HepG2 (cell line): ENCODE results near the gene SIGLEC6. TPM values are rescaled to one million over a fixed set of nuclear protein-coding genes. Genes with fewer than 3 reads are reported as not detected.
A peak's percentile ranks its signal among the peaks of the same experiment; 100 is the strongest.

Source experiments
- ATAC-seq: fragments of 200-7000 bp; cut with Tn5 transposase; 3 replicates; pipeline ENCODE4 v1.9.1; 2020; ENCODE audit warnings: mild to moderate bottlenecking, moderate library complexity
- BruUV-seq: library from RNA; stranded (reverse); fragments of 400-500 nt; replicated peaks from 2 replicates; lab custom pipeline; 2021; lab: Mats Ljungman, UMichigan
- CTCF ChIA-PET: fragments of 300-600 bp; formaldehyde crosslinking; extraction: SDS; loops from one replicate; lab custom pipeline; 2021; ENCODE audit warnings: low total read pairs, inconsistent platforms, low intra/inter-chr PET ratio; lab: Yijun Ruan, JAX
- POLR2A ChIA-PET: fragments of 350-600 bp; sonication (Branson Sonifier 250); formaldehyde crosslinking; loops from one replicate; lab custom pipeline; 2020; ENCODE audit warnings: antibody characterized with exemption, inconsistent platforms; lab: Yijun Ruan, JAX
- DNase-seq: peaks from one replicate; pipeline ENCODE4 v3.0.0-alpha.2; 2015; ENCODE audit warnings: low spot score
- FAIRE-seq: peaks from 3 replicates; lab custom pipeline; 2011; peaks lifted over from hg19 to GRCh38; lab: Jason Lieb, UNC
- H2AFZ ChIP-seq: one replicate; pipeline ENCODE4 v1.6.1; 2011; ENCODE audit warnings: low read length, inconsistent platforms
- H3K27ac ChIP-seq: fragments of 300-600 bp; 3 replicates; pipeline ENCODE4 v1.8.0; 2011; ENCODE audit warnings: mixed run types, mild to moderate bottlenecking, mixed read lengths, low read length, inconsistent platforms; ENCODE audit not compliant: insufficient read depth; ENCODE audit errors: extremely low read length
- H3K27me3 ChIP-seq, 2 experiments: fragments of 200-600 bp in 1 of 2; 2 replicates in 1 of 2; 3 replicates in 1 of 2; pipeline versions ENCODE4 v1.6.0 to v1.8.0; 2011; ENCODE audit warnings: low read length in 2 of 2, mild to moderate bottlenecking in 2 of 2, moderate library complexity in 2 of 2, inconsistent platforms in 1 of 2; ENCODE audit not compliant: insufficient read depth in 2 of 2, control insufficient read depth in 1 of 2
- H3K36me3 ChIP-seq, 2 experiments: fragments of 200-600 bp in 1 of 2; replicated peaks in 1 of 2; 2 replicates in 1 of 2; 3 replicates in 1 of 2; pipeline versions ENCODE4 v1.5.1 to v1.8.0; 2011; ENCODE audit warnings: low read length in 2 of 2, inconsistent platforms in 1 of 2; ENCODE audit not compliant: insufficient read depth in 2 of 2, control insufficient read depth in 1 of 2
- H3K4me1 ChIP-seq: 2 replicates; pipeline ENCODE4 v1.5.1; 2012; ENCODE audit warnings: low read length, inconsistent platforms; ENCODE audit not compliant: insufficient read depth
- H3K4me2 ChIP-seq: 2 replicates; pipeline ENCODE4 v1.6.0; 2011; ENCODE audit warnings: low read depth, low read length, inconsistent platforms
- H3K4me3 ChIP-seq, 3 experiments: fragments of 200-600 bp in 1 of 3; sonication (generic), shearing (Covaris generic) in 1 of 3; replicated peaks in 1 of 3; 2 replicates each; pipeline ENCODE4 v1.5.1; 2011 to 2016; ENCODE audit warnings: low read length in 3 of 3, inconsistent platforms in 2 of 3, low read depth in 2 of 3, mild to moderate bottlenecking in 2 of 3, control low read depth in 1 of 3, mixed read lengths in 1 of 3; ENCODE audit not compliant: insufficient read depth in 1 of 3
- H3K79me2 ChIP-seq: one replicate; pipeline ENCODE4 v1.6.1; 2011; ENCODE audit warnings: low read length, inconsistent platforms; ENCODE audit not compliant: insufficient read depth
- H3K9ac ChIP-seq: 2 replicates; pipeline ENCODE4 v1.6.0; 2011; ENCODE audit warnings: mild to moderate bottlenecking, low read depth, low read length, inconsistent platforms; ENCODE audit not compliant: insufficient read depth
- H3K9me3 ChIP-seq: 2 replicates; pipeline ENCODE4 v1.5.1; 2012; ENCODE audit warnings: mild to moderate bottlenecking, low read length
- H4K20me1 ChIP-seq: 2 replicates; pipeline ENCODE4 v1.6.0; 2011; ENCODE audit warnings: inconsistent platforms, mild to moderate bottlenecking, low read length, moderate library complexity; ENCODE audit not compliant: insufficient read depth
- ATF7 ChIP-seq, 2 experiments: fragments of 450-650 bp in 1 of 2; sonication (generic) in 1 of 2; formaldehyde crosslinking in 1 of 2; IDR thresholded peaks; 2 replicates each; pipeline versions ENCODE4 v1.4.0 to v1.6.1; 2016 to 2020; ENCODE audit warnings: antibody characterized with exemption in 1 of 2, mild to moderate bottlenecking in 1 of 2, missing genetic modification reagents in 1 of 2
- CREB1 ChIP-seq, 2 experiments: fragments of 450-650 bp in 1 of 2; IDR thresholded peaks; 2 replicates each; pipeline ENCODE4 v1.6.1; 2016 to 2017; ENCODE audit warnings: control low read depth in 1 of 2, mild to moderate bottlenecking in 1 of 2, missing compliant biosample characterization in 1 of 2, missing genetic modification characterization in 1 of 2
- FOXM1 ChIP-seq: sonication (generic); formaldehyde crosslinking; IDR thresholded peaks from 2 replicates; pipeline ENCODE4 v1.5.0; 2020; ENCODE audit warnings: missing genetic modification reagents
- HOXA3 ChIP-seq: sonication (generic); formaldehyde crosslinking; IDR thresholded peaks from 2 replicates; pipeline ENCODE4 v1.5.0; 2020; ENCODE audit warnings: missing genetic modification reagents
- ISL2 ChIP-seq: sonication (generic); formaldehyde crosslinking; IDR thresholded peaks from 2 replicates; pipeline ENCODE4 v1.5.0; 2020; ENCODE audit warnings: missing genetic modification reagents
- MAF1 ChIP-seq: sonication (generic); formaldehyde crosslinking; IDR thresholded peaks from 2 replicates; pipeline ENCODE4 v1.5.0; 2020; ENCODE audit warnings: missing genetic modification reagents, borderline replicate concordance
- ZNF30 ChIP-seq: sonication (generic); formaldehyde crosslinking; IDR thresholded peaks from 2 replicates; pipeline ENCODE4 v1.5.0; 2020; ENCODE audit warnings: mild to moderate bottlenecking, missing genetic modification reagents
- ZNF496 ChIP-seq: sonication (generic); formaldehyde crosslinking; IDR thresholded peaks from 2 replicates; pipeline ENCODE4 v1.8.1; 2023; ENCODE audit warnings: mild to moderate bottlenecking, moderate library complexity, missing genetic modification reagents; ENCODE audit not compliant: insufficient replicate concordance
- ZNF773 ChIP-seq: sonication (generic); formaldehyde crosslinking; IDR thresholded peaks from 2 replicates; pipeline ENCODE4 v1.4.0; 2020; ENCODE audit warnings: missing genetic modification reagents, borderline replicate concordance
- ZNF777 ChIP-seq: sonication (generic); formaldehyde crosslinking; IDR thresholded peaks from 2 replicates; pipeline ENCODE4 v1.4.0; 2020; ENCODE audit warnings: missing genetic modification reagents
- WGBS: methylation state at CpG from one replicate; pipeline ENCODE4 v1.1.6; 2017; ENCODE audit warnings: low lambda C conversion rate; 5-methylcytosine and 5-hydroxymethylcytosine counted together
- in situ Hi-C: cut with HindIII; loops from 2 replicates; pipeline ENCODE4 v1.10.0; 2017; ENCODE audit warnings: low pct_unique_long_range_greater_than_20kb; ENCODE audit not compliant: extremely low pct_ligation_motif_present
- intact Hi-C: fragments of 100-400 bp; cut with micrococcal nuclease; formaldehyde crosslinking; loops from one replicate; pipeline ENCODE4 v1.10.0; 2022; ENCODE audit not compliant: unreplicated experiment
- polyA plus RNA-seq, 8 experiments: library from polyadenylated mRNA; depleted of rRNA in 3 of 8; stranded (reverse) in 7 of 8; unstranded in 1 of 8; fragments of >200 nt; fragmentation: Illumina TruSeq in 4 of 8; extraction: Trizol in 4 of 8; gene quantifications; 2 replicates each; pipeline versions ENCODE4 v1.2.1 to v1.2.3, GENCODE V29; 2011 to 2016; ENCODE audit warnings: low read depth in 4 of 8, missing spikeins in 1 of 8, mixed read lengths in 1 of 8; ENCODE audit not compliant: insufficient read depth in 1 of 8
- total RNA-seq, 5 experiments: library from RNA; depleted of rRNA; stranded (reverse); fragments of >200 nt; fragmentation: Illumina TruSeq; extraction: Trizol; gene quantifications; 2 replicates each; pipeline ENCODE4 v1.2.3, GENCODE V29; 2016; ENCODE audit warnings: low read depth in 1 of 5
- TF ChIP-seq, protein P1 (sequence below): sonication (generic); formaldehyde crosslinking; IDR thresholded peaks from 2 replicates; pipeline ENCODE4 v1.8.1; 2022; ENCODE audit warnings: mild to moderate bottlenecking, missing genetic modification reagents

Gene SIGLEC6
- total and polyA plus RNA-seq, 2 of the 13 experiments (the other 11 are each of a cell fraction or from before 2014, with no cell fraction given) = not detected

DNA sequence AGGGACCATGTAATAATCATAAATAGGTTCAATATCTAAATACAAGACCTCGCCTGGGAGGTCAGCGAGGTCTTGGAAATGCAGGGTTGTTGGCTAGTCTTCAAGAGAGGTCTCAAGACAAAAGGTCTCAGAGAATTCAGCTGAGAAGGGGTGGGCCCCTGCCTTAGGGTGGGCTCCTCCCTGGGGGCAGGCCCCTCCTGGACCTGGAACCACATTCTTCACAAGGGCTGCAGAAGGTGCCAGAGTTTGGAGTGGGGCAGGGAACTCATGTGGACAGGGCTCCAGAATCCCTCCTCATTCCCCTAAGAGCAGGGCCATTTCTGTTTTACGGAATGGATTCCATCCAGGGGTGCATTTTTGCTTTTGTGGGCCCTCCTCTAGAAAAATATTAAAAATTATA, 43.0 kb downstream of the SIGLEC6 start:
- Histone ChIP-seq H3K9ac (no peak overlapping the region), H3K79me2 (no peaks in the 10 kb centered on the region), H4K20me1 (no peaks in the 10 kb centered on the region), H3K4me1 (no peaks in the 10 kb centered on the region), H3K4me3 (no peak overlapping the region), H3K27ac (no peak overlapping the region), H3K9me3 (no peaks in the 10 kb centered on the region), H3K4me2 (no peak overlapping the region), H3K36me3 (no peaks in the 10 kb centered on the region), H3K27me3 (no peaks in the 10 kb centered on the region; a peak in 1 of 5 replicates), H2AFZ (no peak overlapping the region)
- WGBS = 5% methylated on average over 3 of the region's 3 CpGs
- in situ Hi-C loops (no loop called here), intact Hi-C loops (no loop called here)
- no peak for DNase-seq
- POLR2A ChIA-PET = no interaction called here
- CTCF ChIA-PET = no interaction called here
- FAIRE-seq = no peak
- no peak for ATAC-seq
- no TSS peak for BruUV-seq
- TF ChIP-seq MAF1 (CRISPR knock-in tag) = no peak

DNA sequence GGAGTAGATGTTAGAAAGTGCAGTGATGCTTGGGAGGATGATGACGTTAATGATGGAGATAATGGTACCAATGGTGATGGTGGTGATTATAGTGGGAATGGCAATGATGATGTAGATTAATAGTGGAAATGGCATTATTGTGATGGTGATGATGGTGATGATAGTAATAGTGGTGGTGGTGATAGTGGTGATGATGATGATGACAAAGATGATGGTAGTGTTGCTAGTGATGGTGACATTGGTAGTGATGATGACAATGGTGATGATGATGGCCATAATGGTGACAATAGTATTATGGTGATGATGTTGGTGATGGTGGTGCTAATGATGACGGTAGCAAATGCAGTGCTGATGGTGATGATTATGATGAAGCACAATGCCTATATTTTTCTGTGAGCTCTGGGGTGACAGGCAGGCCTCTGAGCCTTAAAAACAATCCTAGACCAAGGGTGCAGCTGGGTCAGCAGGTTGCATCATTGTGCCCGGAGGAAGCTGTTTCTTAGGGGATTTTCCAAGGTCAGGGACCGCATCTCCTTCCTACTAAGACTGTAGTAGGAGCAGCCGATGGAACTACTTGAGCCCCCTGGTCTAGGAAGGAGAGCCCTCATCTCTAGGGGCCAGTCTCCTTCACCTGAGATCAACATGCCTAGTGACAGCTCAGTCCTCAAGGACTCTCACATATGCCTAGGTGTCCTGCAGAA, 45.4 kb downstream of the SIGLEC6 start:
- Histone ChIP-seq H3K9me3 (no peaks in the 10 kb centered on the region), H3K4me1 (no peaks in the 10 kb centered on the region), H3K4me3 (no peak overlapping the region), H3K79me2 (no peaks in the 10 kb centered on the region), H2AFZ (no peak overlapping the region), H3K27ac (no peak overlapping the region), H3K4me2 (no peak overlapping the region), H3K36me3 (no peaks in the 10 kb centered on the region), H4K20me1 (no peaks in the 10 kb centered on the region), H3K9ac (no peak overlapping the region), H3K27me3 (no peaks in the 10 kb centered on the region)
- DNase-seq (no peak), ATAC-seq (no peak), FAIRE-seq (no peak)
- in situ Hi-C loops (no loop called here), intact Hi-C loops (no loop called here)
- TF ChIP-seq ISL2 (CRISPR knock-in tag) (no peak), FOXM1 (CRISPR knock-in tag) (no peak), ATF7 (IDR thresholded peaks at IDR 0.05) (peak; percentile 11; the same call in 1 of the 2 replicates), ATF7 (CRISPR knock-in tag; IDR thresholded peaks at IDR 0.05) (no peak), HOXA3 (CRISPR knock-in tag) (no peak), ZNF496 (CRISPR knock-in tag) (no peak), CREB1 (IDR thresholded peaks at IDR 0.05) (peak; percentile 95), CREB1 (CRISPR knock-in tag; IDR thresholded peaks at IDR 0.05) (no peak), ZNF773 (no peak), ZNF777 (no peak), ZNF30 (CRISPR knock-in tag) (no peak)
- TF ChIP-seq, protein P1, sequence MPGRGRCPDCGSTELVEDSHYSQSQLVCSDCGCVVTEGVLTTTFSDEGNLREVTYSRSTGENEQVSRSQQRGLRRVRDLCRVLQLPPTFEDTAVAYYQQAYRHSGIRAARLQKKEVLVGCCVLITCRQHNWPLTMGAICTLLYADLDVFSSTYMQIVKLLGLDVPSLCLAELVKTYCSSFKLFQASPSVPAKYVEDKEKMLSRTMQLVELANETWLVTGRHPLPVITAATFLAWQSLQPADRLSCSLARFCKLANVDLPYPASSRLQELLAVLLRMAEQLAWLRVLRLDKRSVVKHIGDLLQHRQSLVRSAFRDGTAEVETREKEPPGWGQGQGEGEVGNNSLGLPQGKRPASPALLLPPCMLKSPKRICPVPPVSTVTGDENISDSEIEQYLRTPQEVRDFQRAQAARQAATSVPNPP (CRISPR knock-in tag) = no peak
- POLR2A ChIA-PET = no interaction called here
- BruUV-seq = no TSS peak
- WGBS = 4% methylated on average over 3 of the region's 5 CpGs
- CTCF ChIA-PET = no interaction called here
